Measurements from ENCODE around the gene SYT7.

DNA sequence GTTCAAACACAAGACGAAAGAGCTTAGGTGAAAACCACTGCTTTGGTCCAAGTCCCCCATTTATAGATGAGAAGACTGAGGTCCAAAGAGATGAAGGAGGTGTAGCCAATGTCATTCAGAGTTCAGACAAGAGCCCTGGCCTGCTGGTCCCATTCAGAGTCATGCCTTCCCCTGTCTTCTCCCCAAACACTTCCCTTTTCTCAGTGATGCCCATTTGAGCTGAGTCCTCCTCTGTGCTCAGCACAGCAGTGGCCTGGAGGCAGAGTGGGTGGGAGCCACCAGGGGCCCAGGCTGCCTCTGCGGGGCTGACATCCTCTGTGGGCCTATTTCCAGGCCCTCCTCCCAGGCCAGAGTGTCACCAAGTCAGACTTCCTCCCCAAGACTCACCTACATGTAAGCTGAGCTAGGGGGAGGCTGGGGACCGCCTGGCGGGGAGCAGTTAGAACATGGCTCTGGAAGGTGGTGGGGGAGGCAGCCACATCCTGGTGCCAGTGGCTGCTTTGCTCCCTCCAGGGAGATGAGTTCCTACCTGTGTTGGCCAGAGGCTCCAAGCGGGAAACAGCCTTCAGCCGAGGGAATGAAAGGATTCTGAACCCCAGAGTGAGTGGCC is 94.8 kb downstream of the SYT7 start:
- TF ChIP-seq, protein P1, sequence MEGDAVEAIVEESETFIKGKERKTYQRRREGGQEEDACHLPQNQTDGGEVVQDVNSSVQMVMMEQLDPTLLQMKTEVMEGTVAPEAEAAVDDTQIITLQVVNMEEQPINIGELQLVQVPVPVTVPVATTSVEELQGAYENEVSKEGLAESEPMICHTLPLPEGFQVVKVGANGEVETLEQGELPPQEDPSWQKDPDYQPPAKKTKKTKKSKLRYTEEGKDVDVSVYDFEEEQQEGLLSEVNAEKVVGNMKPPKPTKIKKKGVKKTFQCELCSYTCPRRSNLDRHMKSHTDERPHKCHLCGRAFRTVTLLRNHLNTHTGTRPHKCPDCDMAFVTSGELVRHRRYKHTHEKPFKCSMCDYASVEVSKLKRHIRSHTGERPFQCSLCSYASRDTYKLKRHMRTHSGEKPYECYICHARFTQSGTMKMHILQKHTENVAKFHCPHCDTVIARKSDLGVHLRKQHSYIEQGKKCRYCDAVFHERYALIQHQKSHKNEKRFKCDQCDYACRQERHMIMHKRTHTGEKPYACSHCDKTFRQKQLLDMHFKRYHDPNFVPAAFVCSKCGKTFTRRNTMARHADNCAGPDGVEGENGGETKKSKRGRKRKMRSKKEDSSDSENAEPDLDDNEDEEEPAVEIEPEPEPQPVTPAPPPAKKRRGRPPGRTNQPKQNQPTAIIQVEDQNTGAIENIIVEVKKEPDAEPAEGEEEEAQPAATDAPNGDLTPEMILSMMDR (IDR thresholded peaks at IDR 0.05) = no peak
- no peak for TF ChIP-seq POLR2A (IDR thresholded peaks at IDR 0.05)
